ENCODE results near the gene GSX1.

DNA sequence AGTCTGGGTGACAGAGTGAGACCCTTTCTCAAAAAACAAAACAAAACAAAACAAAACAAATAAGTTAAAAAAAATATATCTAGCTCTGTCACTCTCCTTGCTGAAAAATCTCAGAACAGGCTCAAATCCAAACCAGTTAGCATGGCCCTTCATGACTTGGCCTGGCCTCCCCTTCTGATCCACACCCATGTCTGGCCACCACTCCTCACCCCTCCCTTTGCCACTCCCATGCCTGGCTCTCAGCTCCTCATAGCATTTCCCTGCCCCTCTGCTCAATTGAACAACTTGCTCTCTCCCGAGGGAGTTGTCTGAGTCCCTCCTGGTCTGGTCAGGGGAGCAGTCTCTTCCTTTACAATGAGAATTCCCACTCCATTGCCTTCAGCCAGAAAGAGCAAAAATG lies 4.0 kb upstream of the GSX1 start:
- TF ChIP-seq, protein P1, sequence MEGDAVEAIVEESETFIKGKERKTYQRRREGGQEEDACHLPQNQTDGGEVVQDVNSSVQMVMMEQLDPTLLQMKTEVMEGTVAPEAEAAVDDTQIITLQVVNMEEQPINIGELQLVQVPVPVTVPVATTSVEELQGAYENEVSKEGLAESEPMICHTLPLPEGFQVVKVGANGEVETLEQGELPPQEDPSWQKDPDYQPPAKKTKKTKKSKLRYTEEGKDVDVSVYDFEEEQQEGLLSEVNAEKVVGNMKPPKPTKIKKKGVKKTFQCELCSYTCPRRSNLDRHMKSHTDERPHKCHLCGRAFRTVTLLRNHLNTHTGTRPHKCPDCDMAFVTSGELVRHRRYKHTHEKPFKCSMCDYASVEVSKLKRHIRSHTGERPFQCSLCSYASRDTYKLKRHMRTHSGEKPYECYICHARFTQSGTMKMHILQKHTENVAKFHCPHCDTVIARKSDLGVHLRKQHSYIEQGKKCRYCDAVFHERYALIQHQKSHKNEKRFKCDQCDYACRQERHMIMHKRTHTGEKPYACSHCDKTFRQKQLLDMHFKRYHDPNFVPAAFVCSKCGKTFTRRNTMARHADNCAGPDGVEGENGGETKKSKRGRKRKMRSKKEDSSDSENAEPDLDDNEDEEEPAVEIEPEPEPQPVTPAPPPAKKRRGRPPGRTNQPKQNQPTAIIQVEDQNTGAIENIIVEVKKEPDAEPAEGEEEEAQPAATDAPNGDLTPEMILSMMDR (IDR thresholded peaks at IDR 0.05): no peak
- TF ChIP-seq POLR2A (IDR thresholded peaks at IDR 0.05; ENCODE audit: low read depth) (no peak), POLR2AphosphoS5 (IDR thresholded peaks at IDR 0.05) (no peak), EP300 (IDR thresholded peaks at IDR 0.05) (no peak)

Measured in esophagus muscularis mucosa (tissue), 4 donors.